ENCODE data around the gene MYD88. TPM values are rescaled to one million over a fixed set of nuclear protein-coding genes. Genes with fewer than 3 reads are reported as not detected.

Gene MYD88
- total and polyA plus RNA-seq, 2 donors from 2014 or later, result 20.8 to 34.5 TPM

GRCh38 chr3:38163841-38164642 is 25.6 kb downstream of the MYD88 start:
- no peaks in the 10 kb centered on the region for H3K27me3 ChIP-seq (ENCODE audit: control insufficient read depth, insufficient read depth, low read length)
- H3K36me3 ChIP-seq (ENCODE audit: control insufficient read depth in 2 of 3, insufficient read depth in 3 of 3, low read length in 3 of 3), result no peaks in the 10 kb centered on the region
- peak overlapping the region; percentile 98 to 99 for H3K27ac ChIP-seq (ENCODE audit: low read depth in 2 of 2, low read length in 2 of 2)
- intact Hi-C loops (cut with DNase I), result no loop called here
- TF ChIP-seq CTCF (IDR thresholded peaks at IDR 0.05; ENCODE audit: borderline replicate concordance, extremely low read depth, insufficient read depth), result no peak
- peak overlapping the region; percentile 31 to 96 (median 73) for H3K9ac ChIP-seq (ENCODE audit: low read length in 3 of 3)
- FAIRE-seq (no peak), DNase-seq (peak; percentile 26 to 79 (median 66))
- H3K4me1 ChIP-seq (ENCODE audit: control insufficient read depth in 2 of 3, insufficient read depth in 2 of 3, low read depth in 1 of 3, low read length in 3 of 3), result peaks cover 0 to 9% (median 2%) of the 10 kb centered on the region in 3 donors
- peak overlapping the region; percentile 83 to 96 (median 90) for H3K4me3 ChIP-seq (ENCODE audit: low read length in 3 of 3)
- H3K9me3 ChIP-seq (ENCODE audit: control insufficient read depth in 2 of 3, insufficient read depth in 1 of 3, low read length in 3 of 3), result no peaks in the 10 kb centered on the region

GRCh38 chr3:38164643-38164951 is 26.1 kb downstream of the MYD88 start:
- Histone ChIP-seq H3K27ac (ENCODE audit: low read depth in 2 of 2, low read length in 2 of 2) (peak overlapping the region; percentile 98 to 99), H3K9ac (ENCODE audit: low read length in 3 of 3) (peak overlapping the region; percentile 31 to 96 (median 73)), H3K36me3 (ENCODE audit: control insufficient read depth in 2 of 3, insufficient read depth in 3 of 3, low read length in 3 of 3) (no peaks in the 10 kb centered on the region), H3K9me3 (ENCODE audit: control insufficient read depth in 2 of 3, insufficient read depth in 1 of 3, low read length in 3 of 3) (no peaks in the 10 kb centered on the region), H3K27me3 (ENCODE audit: control insufficient read depth, insufficient read depth, low read length) (no peaks in the 10 kb centered on the region), H3K4me1 (ENCODE audit: control insufficient read depth in 2 of 3, insufficient read depth in 2 of 3, low read depth in 1 of 3, low read length in 3 of 3) (peaks cover 0 to 9% (median 2%) of the 10 kb centered on the region in 3 donors), H3K4me3 (ENCODE audit: low read length in 3 of 3) (peak overlapping the region; percentile 83 to 96 (median 90))
- DNase-seq, result no peak
- TF ChIP-seq CTCF (IDR thresholded peaks at IDR 0.05; ENCODE audit: borderline replicate concordance, extremely low read depth, insufficient read depth), result no peak
- FAIRE-seq, result no peak
- intact Hi-C loops (cut with DNase I), result no loop called here

GRCh38 chr3:38164952-38165721 is 26.7 kb downstream of the MYD88 start, which contains the start of gene OXSR1:
OXSR1 (plus strand) TSS chr3:38165537; CDS start chr3:38165877, 340 bp downstream.
- no peaks in the 10 kb centered on the region for H3K9me3 ChIP-seq (ENCODE audit: control insufficient read depth in 2 of 3, insufficient read depth in 1 of 3, low read length in 3 of 3)
- peak within 1 kb of the TSS; percentile 98 to 99 for H3K27ac ChIP-seq (ENCODE audit: low read depth in 2 of 2, low read length in 2 of 2)
- DNase-seq (peak; percentile 98 to 100 (median 99)), FAIRE-seq (peak; percentile 93)
- no peak for TF ChIP-seq CTCF (IDR thresholded peaks at IDR 0.05; ENCODE audit: borderline replicate concordance, extremely low read depth, insufficient read depth)
- H3K27me3 ChIP-seq (ENCODE audit: control insufficient read depth, insufficient read depth, low read length), result no peaks in the 10 kb centered on the region
- peaks cover 0 to 9% (median 2%) of the 10 kb centered on the region in 3 donors for H3K4me1 ChIP-seq (ENCODE audit: control insufficient read depth in 2 of 3, insufficient read depth in 2 of 3, low read depth in 1 of 3, low read length in 3 of 3)
- peak within 1 kb of the TSS; percentile 83 to 96 (median 90) for H3K4me3 ChIP-seq (ENCODE audit: low read length in 3 of 3)
- intact Hi-C loops (cut with DNase I), result no loop called here
- peak within 1 kb of the TSS; percentile 78 to 96 (median 88) for H3K9ac ChIP-seq (ENCODE audit: low read length in 3 of 3)
- no peaks in the 10 kb centered on the region for H3K36me3 ChIP-seq (ENCODE audit: control insufficient read depth in 2 of 3, insufficient read depth in 3 of 3, low read length in 3 of 3)

Measured in kidney (tissue), 14 donors.